Stomach (tissue), 4 donors: Measurements from ENCODE around the gene PLN.

Source experiments
- CTCF ChIP-seq, 7 experiments: fragments of 450-650 bp in 4 of 7; fragments of 200-600 bp in 3 of 7; sonication (generic) in 3 of 7; IDR thresholded peaks; one replicate each; pipeline ENCODE4 v1.5.1; 2016 to 2019; ENCODE audit warnings: antibody characterized with exemption in 7 of 7, control low read depth in 2 of 7, mild to moderate bottlenecking in 1 of 7
- EP300 ChIP-seq: sonication (generic); formaldehyde crosslinking; IDR thresholded peaks from one replicate; pipeline ENCODE4 v1.6.1; 2017; ENCODE audit warnings: antibody characterized with exemption
- POLR2A ChIP-seq, 4 donors: fragments of 450-650 bp; IDR thresholded peaks; one replicate each; pipeline ENCODE4 v1.6.1; 2016; ENCODE audit warnings: antibody characterized with exemption in 4 of 4, control low read depth in 2 of 4, mild to moderate bottlenecking in 1 of 4, moderate library complexity in 1 of 4
- POLR2AphosphoS5 ChIP-seq, 3 donors: sonication (generic); formaldehyde crosslinking; IDR thresholded peaks; one replicate each; pipeline ENCODE4 v1.6.1; 2016; ENCODE audit warnings: antibody characterized with exemption in 3 of 3

DNA sequence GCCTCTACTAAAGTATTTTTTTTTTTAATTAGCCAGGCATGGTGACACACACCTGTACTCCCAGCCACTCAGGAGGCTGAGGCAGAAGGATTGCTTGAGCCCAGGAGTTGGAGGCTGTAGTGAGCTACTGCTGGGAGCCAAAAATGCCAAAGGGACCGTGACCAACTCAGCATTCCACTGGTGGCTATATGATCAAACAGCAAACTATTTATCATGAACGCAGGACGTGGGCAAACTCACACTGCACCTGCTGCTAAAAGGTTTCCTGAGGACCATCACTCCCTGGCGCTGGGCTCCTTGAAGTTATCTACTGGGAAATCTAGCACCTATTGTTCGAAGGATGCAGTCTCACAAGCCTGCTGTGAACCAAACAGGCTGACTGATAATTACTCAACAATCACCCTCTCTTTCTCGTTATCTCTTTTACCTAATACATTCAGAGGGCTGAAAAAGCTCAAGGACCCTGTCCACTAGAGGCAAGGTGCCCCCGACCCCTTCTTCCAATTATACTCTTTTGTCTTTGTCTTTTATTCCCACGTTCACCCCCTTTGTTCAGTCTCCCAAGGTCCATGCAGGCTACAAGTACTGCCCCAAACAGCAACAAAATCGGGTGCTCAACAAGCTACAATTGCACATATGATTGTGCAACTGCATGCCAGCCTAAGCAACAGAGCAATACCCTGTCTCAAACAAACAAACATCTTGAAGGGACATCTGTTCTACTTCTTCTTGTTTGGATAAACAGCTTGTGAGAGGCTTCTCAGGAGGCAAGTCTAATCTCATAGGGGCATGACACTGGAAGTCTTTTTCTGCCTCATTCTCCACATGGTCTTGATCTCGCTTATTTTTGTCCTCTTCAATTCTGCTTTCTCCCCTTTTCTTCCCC is 47.7 kb upstream of the PLN start:
- TF ChIP-seq CTCF (IDR thresholded peaks at IDR 0.05): no peak
- no peak for TF ChIP-seq POLR2A (IDR thresholded peaks at IDR 0.05)
- no peak for TF ChIP-seq EP300
- TF ChIP-seq POLR2AphosphoS5 (IDR thresholded peaks at IDR 0.05): no peak
